HG03460 (cell line): ENCODE data around the gene ADGRD2.

Source experiments
- ATAC-seq: cut with Tn5 transposase; IDR thresholded peaks from one replicate; pipeline ENCODE4 v1.9.1; 2021; ENCODE audit not compliant: unreplicated experiment

Gene ADGRD2

DNA sequence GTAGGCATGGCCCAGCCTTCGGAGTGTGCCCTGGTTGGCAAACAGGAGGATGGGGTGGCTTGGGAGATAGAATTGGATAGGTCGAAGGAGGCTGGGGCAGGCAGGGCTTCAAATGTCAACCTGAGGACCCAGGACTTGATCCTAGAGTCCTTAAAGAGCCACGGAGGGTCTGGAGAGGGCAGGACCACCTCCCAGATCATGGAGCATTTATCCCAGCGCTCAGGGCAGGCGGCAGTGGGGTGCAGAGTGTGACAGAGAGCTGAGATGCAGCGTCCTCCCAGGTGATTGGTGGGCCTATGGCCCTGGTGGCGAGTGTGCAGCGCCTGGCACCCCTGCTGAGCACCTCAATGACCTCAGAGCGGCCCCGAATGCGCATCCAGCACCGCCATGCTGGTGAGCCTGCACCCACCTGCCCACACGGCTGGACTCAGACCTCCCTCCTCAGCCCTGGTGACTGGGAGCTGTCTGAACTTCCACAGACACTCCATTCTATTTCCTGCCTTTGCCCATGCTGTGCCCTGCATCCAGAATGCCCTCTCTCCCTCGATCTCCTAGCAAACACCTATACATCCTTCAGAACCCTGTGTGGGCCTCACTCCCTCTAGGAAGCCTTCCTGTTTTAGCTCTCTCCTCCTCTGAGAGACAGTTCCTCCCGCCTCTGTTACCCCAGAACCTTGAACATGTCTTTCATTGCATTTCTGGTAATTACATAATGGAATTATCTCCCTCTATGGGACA lies 6.3 kb downstream of the ADGRD2 start:
- ATAC-seq, result no peak

DNA sequence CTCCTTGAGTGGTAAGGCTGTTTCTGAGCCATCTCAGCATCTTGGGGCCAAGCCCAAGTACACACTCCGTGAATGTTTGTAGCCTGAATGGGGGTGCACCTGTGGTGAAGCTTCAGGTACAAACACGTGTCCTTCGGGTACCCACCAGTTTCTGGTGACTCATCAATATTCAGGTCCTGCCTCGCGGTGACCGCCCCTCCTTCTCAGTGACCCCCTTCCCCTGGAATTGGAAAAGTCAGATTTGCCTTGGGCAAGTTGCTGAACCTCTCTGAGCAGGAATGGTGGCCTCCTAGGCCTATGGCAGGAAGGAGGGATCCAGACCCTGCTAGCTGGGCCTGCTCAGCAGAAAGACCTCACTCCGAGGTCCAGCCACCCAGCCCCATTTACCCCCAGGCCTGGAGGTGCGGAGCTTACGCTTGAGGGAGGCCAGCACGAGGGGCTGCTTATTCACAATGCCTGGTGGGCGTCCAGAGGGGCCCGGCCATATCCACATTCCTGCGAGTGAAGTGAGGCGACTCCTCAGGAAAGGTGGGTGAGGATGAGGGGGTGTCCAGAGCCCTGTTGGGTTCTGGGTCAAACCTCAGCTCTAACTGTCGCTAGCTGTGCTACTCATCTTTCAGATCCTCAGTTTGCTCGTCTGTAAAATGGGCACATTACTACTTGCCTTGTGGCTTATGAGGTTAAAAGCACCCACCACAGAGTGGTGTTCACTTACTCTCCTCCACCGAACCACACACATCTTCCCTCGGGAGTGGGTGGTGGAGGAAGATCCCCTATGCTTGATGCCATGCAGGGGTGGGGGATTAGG lies 7.0 kb downstream of the ADGRD2 start:
- ATAC-seq, result no peak

DNA sequence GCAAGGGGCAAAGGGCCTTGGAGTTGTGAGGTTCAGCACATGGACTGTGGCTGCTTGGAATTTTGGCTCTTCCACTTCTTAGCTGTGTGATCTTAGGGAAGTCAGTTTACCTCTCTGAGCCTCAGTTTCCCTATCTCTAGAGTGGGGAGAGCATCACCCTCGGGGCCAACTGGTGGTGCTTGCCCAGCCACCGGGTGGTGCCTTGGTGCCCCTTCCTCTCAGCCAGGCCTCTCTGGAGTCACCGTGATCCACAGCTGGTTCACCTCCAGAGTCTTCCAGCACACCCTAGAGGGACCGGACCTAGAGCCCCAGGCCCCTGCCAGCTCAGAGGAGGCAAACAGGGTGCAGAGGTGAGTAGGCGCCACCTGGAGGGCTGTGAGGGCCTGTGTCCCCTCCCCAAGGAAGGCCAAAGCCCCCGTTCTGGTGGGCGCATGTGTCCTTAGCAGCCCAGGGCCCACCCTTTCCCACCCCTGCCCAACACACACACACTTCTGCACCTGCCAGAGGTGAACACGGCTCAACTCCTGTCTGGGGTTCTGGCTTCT lies 7.7 kb downstream of the ADGRD2 start:
- ATAC-seq, result no peak

GRCh38 chr9:124458441-124458840 lies 8.2 kb downstream of the ADGRD2 start:
- no peak for ATAC-seq

DNA sequence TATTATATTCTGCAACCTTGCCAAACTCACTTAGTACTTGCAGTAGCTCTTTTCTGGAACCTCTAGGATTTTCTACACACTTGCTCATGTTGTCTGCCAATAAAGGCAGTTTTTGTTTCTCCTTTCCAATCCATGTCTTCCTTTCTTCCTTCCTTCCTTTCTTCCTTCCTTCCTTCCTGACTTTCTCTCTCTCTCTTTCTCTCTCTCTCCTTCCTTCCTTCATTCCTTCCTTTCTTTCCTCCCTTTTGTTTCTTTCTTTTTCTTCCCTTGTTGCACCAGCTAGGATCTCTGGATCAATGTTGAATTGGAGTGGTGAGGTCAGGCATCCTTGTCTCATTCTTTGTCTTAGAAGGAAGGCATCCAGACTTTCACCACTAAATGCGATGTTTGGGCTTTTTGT lies 12.5 kb downstream of the ADGRD2 start:
- no peak for ATAC-seq

GRCh38 chr9:124465736-124466135 lies 15.5 kb downstream of the ADGRD2 start:
- ATAC-seq, result no peak

DNA sequence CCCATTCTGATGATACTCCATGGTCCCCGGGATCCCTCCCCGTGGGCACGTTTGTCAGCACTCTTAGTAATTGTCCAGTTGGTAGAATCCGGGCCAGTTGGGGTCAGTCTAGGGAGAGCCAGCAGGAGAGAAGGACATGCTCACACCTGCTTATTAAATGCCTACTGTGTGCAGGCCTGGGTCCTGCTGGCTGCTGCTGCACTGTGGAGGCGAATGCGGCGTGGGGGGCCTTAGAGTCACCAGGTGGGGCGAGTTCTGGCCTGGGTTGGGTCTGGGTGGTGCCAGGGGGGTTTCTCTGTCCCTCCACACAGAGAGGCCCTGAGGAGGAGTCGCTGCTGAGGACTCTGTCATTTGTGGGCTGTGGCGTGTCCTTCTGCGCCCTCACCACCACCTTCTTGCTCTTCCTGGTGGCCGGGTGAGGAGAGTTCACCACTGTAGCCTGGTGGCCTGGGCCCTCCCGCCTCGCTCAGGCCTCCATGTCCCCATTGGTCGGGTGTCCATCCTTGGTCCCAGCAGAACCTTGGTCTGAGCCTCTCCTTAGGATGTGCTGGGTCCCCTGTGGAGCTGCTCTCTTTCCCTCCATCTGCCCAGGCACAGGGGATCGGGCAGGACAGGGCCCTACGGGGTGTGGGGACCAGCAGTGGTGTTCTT lies 17.3 kb downstream of the ADGRD2 start:
- no peak for ATAC-seq

GRCh38 chr9:124468061-124468740 lies 17.9 kb downstream of the ADGRD2 start:
- no peak for ATAC-seq

GRCh38 chr9:124469011-124469832 lies 19.0 kb downstream of the ADGRD2 start:
- no peak for ATAC-seq

DNA sequence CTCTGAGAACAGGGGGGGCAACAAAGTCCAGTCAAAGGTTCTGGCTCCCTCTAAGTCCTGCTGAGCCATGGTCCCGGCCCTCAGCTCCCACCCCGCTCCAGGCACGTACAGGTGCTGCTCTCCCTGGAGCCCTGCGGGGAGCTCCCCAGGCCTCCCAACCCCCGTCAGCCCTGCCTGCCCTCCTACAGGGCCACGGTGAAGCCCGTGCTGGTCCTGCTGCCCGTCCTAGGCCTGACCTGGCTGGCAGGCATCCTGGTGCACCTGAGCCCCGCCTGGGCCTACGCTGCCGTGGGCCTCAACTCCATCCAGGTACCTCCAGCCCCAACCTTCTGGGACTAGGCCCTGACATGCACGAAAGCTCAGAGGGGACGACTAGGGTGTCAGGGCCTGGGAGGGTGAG lies 20.1 kb downstream of the ADGRD2 start:
- ATAC-seq, result no peak

DNA sequence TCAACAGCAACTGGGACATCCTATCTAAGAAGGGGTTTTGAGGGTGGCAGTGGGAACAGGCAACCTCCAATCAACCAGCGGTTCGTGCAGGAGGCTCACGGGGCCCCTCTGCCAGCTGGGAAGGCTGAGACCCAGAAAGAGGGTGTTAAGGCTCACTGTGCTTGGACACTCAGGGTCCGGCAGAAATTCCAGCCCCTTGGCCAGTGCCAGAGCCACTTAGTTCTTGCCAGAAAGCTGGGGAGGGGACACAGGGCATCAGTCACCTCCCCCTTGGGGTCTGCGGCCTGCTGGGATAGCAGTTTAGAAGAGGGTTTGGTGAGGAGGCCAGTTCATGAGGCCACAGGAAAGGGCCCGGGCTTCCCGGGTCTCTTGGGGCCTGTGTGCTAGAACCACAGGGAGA lies 20.5 kb downstream of the ADGRD2 start:
- no peak for ATAC-seq

GRCh38 chr9:124471761-124472160 lies 21.5 kb downstream of the ADGRD2 start:
- ATAC-seq, result no peak

GRCh38 chr9:124472770-124473169 lies 22.5 kb downstream of the ADGRD2 start:
- ATAC-seq, result no peak

- no peak for ATAC-seq
Observed at GRCh38 chr9:124473310-124473709, 23.1 kb downstream of the ADGRD2 start.

- no peak for ATAC-seq
Observed at GRCh38 chr9:124474151-124474550, 23.9 kb downstream of the ADGRD2 start.

DNA sequence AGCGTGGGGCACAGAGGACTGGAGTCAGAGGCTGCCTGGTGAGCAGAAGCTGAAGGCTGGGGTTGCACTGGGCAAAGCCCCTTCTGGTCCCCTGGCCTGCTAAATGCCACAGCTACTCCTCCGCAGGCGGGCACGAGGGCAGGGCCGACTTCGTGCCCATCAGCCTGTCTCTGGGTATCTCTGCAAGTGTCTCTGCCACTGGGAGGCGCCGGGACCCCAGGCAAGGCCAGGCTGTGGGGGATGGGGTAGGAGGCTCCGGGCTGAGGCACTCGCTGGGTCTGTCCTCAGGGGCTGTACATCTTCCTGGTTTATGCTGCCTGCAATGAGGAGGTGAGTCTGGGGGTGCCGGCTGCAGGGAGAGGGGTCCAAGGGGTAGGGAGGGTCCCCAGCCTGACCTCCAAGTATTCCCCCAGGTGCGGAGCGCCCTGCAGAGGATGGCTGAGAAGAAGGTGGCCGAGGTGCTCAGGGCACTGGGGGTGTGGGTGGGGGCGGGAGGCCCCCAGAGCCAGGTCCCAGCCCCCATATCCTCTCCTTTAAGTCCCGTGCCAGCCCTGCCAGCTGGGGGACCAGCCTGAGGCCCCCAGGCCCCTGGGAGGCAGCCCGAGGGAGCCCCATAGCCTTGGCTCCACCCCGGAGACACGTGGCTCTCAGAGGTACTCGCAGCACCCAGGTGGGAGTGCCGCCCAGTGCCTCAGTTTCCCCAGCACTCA lies 25.1 kb downstream of the ADGRD2 start:
- no peak for ATAC-seq

DNA sequence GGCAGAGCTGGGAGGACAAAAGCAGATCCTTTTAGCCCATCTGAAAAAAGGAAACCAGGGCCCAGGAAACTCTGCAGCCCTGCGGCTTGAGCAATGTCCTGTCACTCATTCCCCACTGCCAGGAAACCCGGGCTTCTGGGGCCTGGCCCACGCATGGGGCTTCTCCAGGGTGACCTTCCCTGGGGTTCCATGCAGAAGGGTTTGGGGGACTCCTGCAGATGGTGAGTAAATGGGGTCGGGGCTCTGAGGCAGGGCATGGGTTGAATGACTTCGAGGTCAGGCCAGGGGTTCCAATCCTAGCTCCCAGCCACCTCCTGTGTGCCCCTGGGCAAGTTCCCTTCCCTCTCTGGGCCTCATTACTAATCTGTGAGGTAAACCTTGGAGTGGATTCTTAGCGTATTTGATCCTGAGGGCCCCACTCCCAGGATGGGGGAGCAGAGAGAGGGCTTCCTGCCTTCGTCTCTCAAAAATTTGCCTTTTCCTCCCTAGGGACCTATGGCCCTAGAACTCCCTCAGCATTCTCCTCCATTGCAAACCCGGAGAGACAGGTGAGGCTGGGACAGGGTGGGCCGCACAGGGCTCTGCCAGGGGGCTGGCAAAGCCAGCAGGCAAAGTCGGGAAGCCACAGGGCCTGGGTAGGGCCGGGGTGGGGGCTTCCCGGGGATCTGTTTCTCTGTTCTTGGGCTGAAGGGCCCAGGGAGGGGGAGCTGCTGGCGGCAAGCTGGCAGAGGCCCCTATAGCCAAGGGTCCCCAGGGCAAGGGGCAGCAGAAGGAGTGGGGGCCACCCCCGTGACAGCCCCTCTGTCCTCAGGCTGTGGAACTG lies 25.8 kb downstream of the ADGRD2 start:
- ATAC-seq, result no peak

DNA sequence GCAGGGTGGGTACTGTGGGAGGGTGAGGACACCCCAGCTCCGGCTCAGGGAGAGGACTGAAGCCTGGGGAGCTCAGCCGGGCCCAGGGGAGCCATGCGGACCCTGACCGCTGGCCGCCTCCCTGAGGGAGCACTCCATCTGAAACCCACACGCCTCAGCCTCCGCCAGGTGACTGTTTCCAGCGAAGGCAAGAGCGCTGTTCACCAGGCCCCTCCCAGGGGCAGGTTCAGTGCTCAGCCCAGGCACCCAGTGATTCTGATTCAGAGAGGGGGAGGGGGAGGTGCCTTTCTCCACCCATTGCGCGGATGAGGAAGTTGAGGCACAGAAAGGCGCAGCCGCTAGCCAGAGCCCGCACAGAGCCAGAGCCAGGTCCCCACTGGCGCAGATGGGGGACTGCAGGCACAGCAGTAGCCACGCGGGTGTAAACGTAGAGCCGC lies 27.0 kb downstream of the ADGRD2 start:
- ATAC-seq, result no peak
